ENCODE measurements around the gene NAA40. TPM values are rescaled to one million over a fixed set of nuclear protein-coding genes. Genes with fewer than 3 reads are reported as not detected.

NAA40 gene
- polyA plus RNA-seq, 1 donor from 2014 or later, result 66.7 TPM

GRCh38 chr11:63929616-63930015 lies 9.2 kb upstream of the NAA40 start:
- Histone ChIP-seq H3K9ac (ENCODE audit: low read length) (no peak overlapping the region), H3K9me3 (ENCODE audit: low read length) (no peaks in the 10 kb centered on the region), H2AFZ (ENCODE audit: low read depth, low read length) (no peak overlapping the region), H3K4me2 (ENCODE audit: low read length) (no peak overlapping the region), H3K36me3 (ENCODE audit: insufficient read depth, low read length) (no peaks in the 10 kb centered on the region), H3K79me2 (replicated peaks; ENCODE audit: insufficient read depth, low read length) (no peaks in the 10 kb centered on the region), H3K4me3 (ENCODE audit: low read length) (no peak overlapping the region), H3F3A (ENCODE audit: insufficient read depth, low read length, poor library complexity, severe bottlenecking) (no peaks in the 10 kb centered on the region), H3K27ac (ENCODE audit: low read length) (no peak overlapping the region), H4K20me1 (ENCODE audit: insufficient read depth) (no peaks in the 10 kb centered on the region), H3K9me2 (ENCODE audit: insufficient read depth, low read length) (no peaks in the 10 kb centered on the region), H3K27me3 (ENCODE audit: insufficient read depth, low read depth, low read length) (no peaks in the 10 kb centered on the region)
- TF ChIP-seq RAD21 (conservative IDR thresholded peaks at IDR 0.05) (no peak), CTCF (IDR thresholded peaks at IDR 0.05; ENCODE audit: poor library complexity, severe bottlenecking) (no peak), SMC3 (conservative IDR thresholded peaks at IDR 0.05; ENCODE audit: poor library complexity) (no peak), TAF1 (IDR thresholded peaks at IDR 0.05; ENCODE audit: low read depth) (no peak), MXI1 (conservative IDR thresholded peaks at IDR 0.05; ENCODE audit: poor library complexity, severe bottlenecking) (no peak), EZH2 (IDR thresholded peaks at IDR 0.05; ENCODE audit: borderline replicate concordance, insufficient read depth, low read length, poor library complexity, severe bottlenecking) (no peak)

- Histone ChIP-seq H3F3A (ENCODE audit: insufficient read depth, low read length, poor library complexity, severe bottlenecking) (no peaks in the 10 kb centered on the region), H3K4me2 (ENCODE audit: low read length) (no peak overlapping the region), H3K36me3 (ENCODE audit: insufficient read depth, low read length) (no peaks in the 10 kb centered on the region), H3K4me3 (ENCODE audit: low read length) (no peak overlapping the region), H3K9me2 (ENCODE audit: insufficient read depth, low read length) (no peaks in the 10 kb centered on the region), H3K27me3 (ENCODE audit: insufficient read depth, low read depth, low read length) (no peaks in the 10 kb centered on the region), H3K9me3 (ENCODE audit: low read length) (no peaks in the 10 kb centered on the region), H3K27ac (ENCODE audit: low read length) (no peak overlapping the region), H2AFZ (ENCODE audit: low read depth, low read length) (no peak overlapping the region), H3K79me2 (replicated peaks; ENCODE audit: insufficient read depth, low read length) (no peaks in the 10 kb centered on the region), H3K9ac (ENCODE audit: low read length) (no peak overlapping the region), H4K20me1 (ENCODE audit: insufficient read depth) (no peaks in the 10 kb centered on the region)
- TF ChIP-seq REST (IDR thresholded peaks at IDR 0.05; ENCODE audit: borderline replicate concordance) (no peak), RAD21 (conservative IDR thresholded peaks at IDR 0.05) (no peak), POLR2AphosphoS5 (IDR thresholded peaks at IDR 0.05) (no peak), SMC3 (conservative IDR thresholded peaks at IDR 0.05; ENCODE audit: poor library complexity) (no peak), MXI1 (conservative IDR thresholded peaks at IDR 0.05; ENCODE audit: poor library complexity, severe bottlenecking) (no peak), TAF1 (IDR thresholded peaks at IDR 0.05; ENCODE audit: low read depth) (no peak), EP300 (conservative IDR thresholded peaks at IDR 0.05; ENCODE audit: poor library complexity, severe bottlenecking) (no peak), CTCF (IDR thresholded peaks at IDR 0.05; ENCODE audit: poor library complexity, severe bottlenecking) (no peak), EZH2 (IDR thresholded peaks at IDR 0.05; ENCODE audit: borderline replicate concordance, insufficient read depth, low read length, poor library complexity, severe bottlenecking) (no peak)
Observed at GRCh38 chr11:63931045-63931444, 7.8 kb upstream of the NAA40 start.
